HG03045 (cell line): Measurements from ENCODE around the gene PKP2.

Experiments
- ATAC-seq: cut with Tn5 transposase; IDR thresholded peaks from one replicate; pipeline ENCODE4 v1.9.1; 2021; ENCODE audit warnings: mild to moderate bottlenecking, moderate library complexity; ENCODE audit not compliant: unreplicated experiment

The PKP2 gene

GRCh38 chr12:32896432-32897280 lies at the start of gene PKP2:
Gene PKP2 (minus strand): TSS chr12:32896777. CDS start chr12:32896731, 46 bp downstream.
- peak; percentile 65 for ATAC-seq

- no peak for ATAC-seq
These were observed 47.6 kb upstream of the PKP2 start for GRCh38 chr12:32944195-32944594.

- no peak for ATAC-seq
These were observed 43.2 kb upstream of the PKP2 start for GRCh38 chr12:32939801-32940200.

GRCh38 chr12:32926963-32927362 lies 30.4 kb upstream of the PKP2 start:
- no peak for ATAC-seq

GRCh38 chr12:32926356-32926755 lies 29.8 kb upstream of the PKP2 start:
- ATAC-seq = no peak

GRCh38 chr12:32922546-32923297 lies 26.1 kb upstream of the PKP2 start:
- ATAC-seq = no peak

GRCh38 chr12:32921397-32921796 lies 24.8 kb upstream of the PKP2 start:
- ATAC-seq = no peak

- no peak for ATAC-seq
These were observed 24.0 kb upstream of the PKP2 start for GRCh38 chr12:32920506-32921085.

GRCh38 chr12:32918890-32919801 lies 22.6 kb upstream of the PKP2 start:
- no peak for ATAC-seq

- no peak for ATAC-seq
These were observed 20.6 kb upstream of the PKP2 start for GRCh38 chr12:32917094-32917611.

GRCh38 chr12:32907898-32908476 lies 11.4 kb upstream of the PKP2 start:
- ATAC-seq = no peak

- no peak for ATAC-seq
These were observed 10.6 kb upstream of the PKP2 start for GRCh38 chr12:32907166-32907565.

GRCh38 chr12:32906399-32907165 lies 10.0 kb upstream of the PKP2 start:
- ATAC-seq = peak; percentile 100

- no peak for ATAC-seq
These were observed 7.2 kb upstream of the PKP2 start for GRCh38 chr12:32903763-32904162.

GRCh38 chr12:32903318-32903717 lies 6.7 kb upstream of the PKP2 start:
- no peak for ATAC-seq

GRCh38 chr12:32902287-32902997 lies 5.9 kb upstream of the PKP2 start:
- no peak for ATAC-seq

GRCh38 chr12:32901553-32901952 lies 5.0 kb upstream of the PKP2 start:
- no peak for ATAC-seq

GRCh38 chr12:32897687-32898573 lies 1.4 kb upstream of the PKP2 start:
- no peak for ATAC-seq
